ENCODE measurements around the gene VWA3B. TPM values are rescaled to one million over a fixed set of nuclear protein-coding genes. Genes with fewer than 3 reads are reported as not detected.

The VWA3B gene
- total and polyA plus RNA-seq, 2 donors from 2014 or later: 0.35 TPM; not detected in 1

DNA sequence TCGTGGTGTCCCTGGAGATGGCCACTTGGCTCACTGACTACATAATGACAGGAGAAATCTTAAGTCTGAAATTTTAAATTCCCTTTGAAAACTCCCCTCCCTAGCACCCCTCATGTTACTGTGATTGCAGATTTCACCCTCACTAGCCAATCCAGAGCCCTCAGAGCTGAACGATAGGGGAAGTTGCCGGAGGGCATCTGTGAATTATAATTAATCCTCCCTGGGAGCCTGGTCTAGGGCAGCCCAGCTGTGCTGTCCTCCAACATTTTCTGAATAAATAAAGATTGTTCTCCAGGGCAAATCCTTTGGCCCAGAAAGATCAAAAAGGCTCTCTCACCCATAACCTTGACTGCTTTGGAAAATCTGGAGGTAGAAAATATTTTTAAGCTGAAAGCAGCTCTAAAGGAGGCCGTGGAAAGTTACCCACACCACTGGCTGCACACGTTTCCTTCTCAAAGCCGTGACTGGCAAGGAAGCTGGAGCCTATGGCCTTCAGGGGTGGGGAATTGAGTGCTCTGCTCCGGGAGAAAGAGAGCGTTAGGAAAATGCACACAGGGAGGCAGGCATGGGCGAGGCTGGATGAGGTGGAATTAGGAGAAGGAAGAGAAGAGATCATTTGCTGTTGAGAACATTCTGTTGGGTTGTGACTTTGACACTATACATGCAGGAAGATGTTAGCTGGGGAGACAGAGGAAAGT, 190.3 kb downstream of the VWA3B start:
- no peak for FAIRE-seq
- Histone ChIP-seq H3K9me3 (ENCODE audit: control insufficient read depth in 2 of 3, insufficient read depth in 1 of 3, low read length in 3 of 3) (no peaks in the 10 kb centered on the region), H3K4me3 (ENCODE audit: low read length in 3 of 3) (no peak overlapping the region), H3K36me3 (ENCODE audit: control insufficient read depth in 2 of 3, insufficient read depth in 3 of 3, low read length in 3 of 3) (no peaks in the 10 kb centered on the region), H3K4me1 (ENCODE audit: control insufficient read depth in 2 of 3, insufficient read depth in 2 of 3, low read depth in 1 of 3, low read length in 3 of 3) (peaks cover 2 to 23% (median 19%) of the 10 kb centered on the region in 3 donors), H3K27me3 (ENCODE audit: control insufficient read depth, insufficient read depth, low read length) (no peaks in the 10 kb centered on the region), H3K27ac (ENCODE audit: low read depth in 2 of 2, low read length in 2 of 2) (no peak overlapping the region), H3K9ac (ENCODE audit: low read length in 3 of 3) (no peak overlapping the region)
- intact Hi-C loops (cut with DNase I): no loop called here
- DNase-seq: peak in 1 of 5 donors; percentile 42
- TF ChIP-seq, protein P1, sequence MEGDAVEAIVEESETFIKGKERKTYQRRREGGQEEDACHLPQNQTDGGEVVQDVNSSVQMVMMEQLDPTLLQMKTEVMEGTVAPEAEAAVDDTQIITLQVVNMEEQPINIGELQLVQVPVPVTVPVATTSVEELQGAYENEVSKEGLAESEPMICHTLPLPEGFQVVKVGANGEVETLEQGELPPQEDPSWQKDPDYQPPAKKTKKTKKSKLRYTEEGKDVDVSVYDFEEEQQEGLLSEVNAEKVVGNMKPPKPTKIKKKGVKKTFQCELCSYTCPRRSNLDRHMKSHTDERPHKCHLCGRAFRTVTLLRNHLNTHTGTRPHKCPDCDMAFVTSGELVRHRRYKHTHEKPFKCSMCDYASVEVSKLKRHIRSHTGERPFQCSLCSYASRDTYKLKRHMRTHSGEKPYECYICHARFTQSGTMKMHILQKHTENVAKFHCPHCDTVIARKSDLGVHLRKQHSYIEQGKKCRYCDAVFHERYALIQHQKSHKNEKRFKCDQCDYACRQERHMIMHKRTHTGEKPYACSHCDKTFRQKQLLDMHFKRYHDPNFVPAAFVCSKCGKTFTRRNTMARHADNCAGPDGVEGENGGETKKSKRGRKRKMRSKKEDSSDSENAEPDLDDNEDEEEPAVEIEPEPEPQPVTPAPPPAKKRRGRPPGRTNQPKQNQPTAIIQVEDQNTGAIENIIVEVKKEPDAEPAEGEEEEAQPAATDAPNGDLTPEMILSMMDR (IDR thresholded peaks at IDR 0.05; ENCODE audit: borderline replicate concordance, extremely low read depth, insufficient read depth): no peak

DNA sequence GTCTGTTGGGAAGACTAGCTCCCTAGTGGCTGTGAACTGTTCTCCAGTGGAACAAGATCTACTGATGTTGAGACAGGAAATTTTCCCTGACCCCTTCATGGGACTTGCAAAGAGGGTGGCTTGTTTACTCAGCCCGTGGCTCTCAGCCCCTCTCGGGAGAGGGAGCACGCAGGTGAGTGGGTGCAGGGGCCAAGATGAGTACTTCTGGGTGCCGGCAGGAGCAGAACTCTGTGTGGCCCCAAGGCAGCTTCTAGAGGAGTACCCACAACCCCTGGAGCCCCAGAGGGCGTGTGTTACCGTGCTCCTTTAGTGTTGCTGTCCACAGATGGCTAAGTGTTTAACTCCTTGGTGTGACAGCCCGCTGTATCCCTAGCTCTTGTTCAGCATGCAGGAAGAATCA, 191.1 kb downstream of the VWA3B start:
- no peak for FAIRE-seq

DNA sequence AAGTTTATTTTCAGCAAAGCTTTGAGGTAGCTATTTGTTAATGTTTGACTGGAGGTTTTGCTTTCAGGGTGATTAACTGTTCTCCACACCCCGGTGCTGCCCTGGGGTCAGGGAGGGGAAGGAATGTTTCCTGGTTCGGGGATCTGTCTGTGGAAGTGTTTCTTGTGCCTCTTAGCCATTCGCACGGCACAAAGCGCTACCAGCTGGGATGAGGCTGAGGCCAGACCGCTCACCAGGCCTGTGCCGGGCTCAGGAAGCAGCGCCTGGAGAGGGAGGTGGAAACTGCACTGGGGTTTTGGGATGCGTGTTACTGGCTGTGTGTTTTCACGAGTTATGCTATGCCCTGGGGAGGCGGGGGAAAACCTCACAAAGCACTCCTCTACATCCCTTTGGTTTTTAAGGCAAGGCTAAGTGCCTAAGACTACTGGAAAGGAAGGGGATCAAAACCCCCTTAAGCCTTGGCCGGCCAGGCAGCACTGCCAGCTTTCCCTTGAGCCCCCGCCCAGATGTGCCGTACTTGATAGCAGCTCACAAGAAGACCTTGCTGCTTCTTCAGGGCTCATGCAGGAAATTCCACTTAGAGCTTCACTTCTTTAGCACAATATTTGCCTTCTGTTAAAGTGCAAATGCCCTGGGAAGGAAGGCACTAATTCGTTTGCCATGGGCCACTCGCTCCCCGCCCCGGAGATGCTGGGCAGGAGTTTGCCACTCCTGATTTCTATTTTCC, 193.6 kb downstream of the VWA3B start:
- FAIRE-seq: peak; percentile 79
- TF ChIP-seq, protein P1 (IDR thresholded peaks at IDR 0.05; ENCODE audit: borderline replicate concordance, extremely low read depth, insufficient read depth): no peak
- intact Hi-C loops (cut with DNase I): no loop called here
- Histone ChIP-seq H3K4me1 (ENCODE audit: control insufficient read depth in 2 of 3, insufficient read depth in 2 of 3, low read depth in 1 of 3, low read length in 3 of 3) (peaks cover 2 to 23% (median 19%) of the 10 kb centered on the region in 3 donors), H3K36me3 (ENCODE audit: control insufficient read depth in 2 of 3, insufficient read depth in 3 of 3, low read length in 3 of 3) (no peaks in the 10 kb centered on the region), H3K27me3 (ENCODE audit: control insufficient read depth, insufficient read depth, low read length) (no peaks in the 10 kb centered on the region), H3K9ac (ENCODE audit: low read length in 3 of 3) (no peak overlapping the region), H3K27ac (ENCODE audit: low read depth in 2 of 2, low read length in 2 of 2) (peak overlapping the region in 1 of 2 donors; percentile 20), H3K9me3 (ENCODE audit: control insufficient read depth in 2 of 3, insufficient read depth in 1 of 3, low read length in 3 of 3) (no peaks in the 10 kb centered on the region), H3K4me3 (ENCODE audit: low read length in 3 of 3) (peak overlapping the region in 1 of 3 donors; percentile 28)
- DNase-seq: peak; percentile 64 to 87 (median 80)

More for the DNA sequence above, 191.1 kb downstream of the VWA3B start:
- Histone ChIP-seq H3K27ac (ENCODE audit: low read depth in 2 of 2, low read length in 2 of 2) (no peak overlapping the region), H3K27me3 (ENCODE audit: control insufficient read depth, insufficient read depth, low read length) (no peaks in the 10 kb centered on the region), H3K36me3 (ENCODE audit: control insufficient read depth in 2 of 3, insufficient read depth in 3 of 3, low read length in 3 of 3) (no peaks in the 10 kb centered on the region), H3K9me3 (ENCODE audit: control insufficient read depth in 2 of 3, insufficient read depth in 1 of 3, low read length in 3 of 3) (no peaks in the 10 kb centered on the region), H3K9ac (ENCODE audit: low read length in 3 of 3) (no peak overlapping the region), H3K4me3 (ENCODE audit: low read length in 3 of 3) (no peak overlapping the region), H3K4me1 (ENCODE audit: control insufficient read depth in 2 of 3, insufficient read depth in 2 of 3, low read depth in 1 of 3, low read length in 3 of 3) (peaks cover 2 to 23% (median 19%) of the 10 kb centered on the region in 3 donors)
- DNase-seq: peak in 1 of 5 donors; percentile 57
- TF ChIP-seq, protein P1 (IDR thresholded peaks at IDR 0.05; ENCODE audit: borderline replicate concordance, extremely low read depth, insufficient read depth): no peak
- intact Hi-C loops (cut with DNase I): no loop called here

Data from kidney (tissue), 14 donors.